Stimulated activated CD4-positive, alpha-beta T cell treated with anti-CD3 and anti-CD28 coated beads, Interleukin-1b, Interleukin-23, amount 100 ng/mL, for 1 hour (primary cell): ENCODE data around the gene CDC14B.
"Not testable (repeated sequence)": the region's sequence is repeated elsewhere in the genome, so short reads cannot be mapped to it uniquely, and the experiment has no call there.

Experiments used
- DNase-seq, 2 donors: peaks; one replicate each; pipeline ENCODE4 v3.0.0-alpha.2; 2020; ENCODE audit warnings: low read depth in 2 of 2

CDC14B gene

GRCh38 chr9:96587338-96588315, 32.0 kb downstream of the CDC14B start:
- DNase-seq: no peak

- no peak for DNase-seq
Measured at GRCh38 chr9:96585426-96585825, 34.2 kb downstream of the CDC14B start.

- DNase-seq: not testable (repeated sequence)
Measured at GRCh38 chr9:96582199-96582598, 37.4 kb downstream of the CDC14B start.

DNA sequence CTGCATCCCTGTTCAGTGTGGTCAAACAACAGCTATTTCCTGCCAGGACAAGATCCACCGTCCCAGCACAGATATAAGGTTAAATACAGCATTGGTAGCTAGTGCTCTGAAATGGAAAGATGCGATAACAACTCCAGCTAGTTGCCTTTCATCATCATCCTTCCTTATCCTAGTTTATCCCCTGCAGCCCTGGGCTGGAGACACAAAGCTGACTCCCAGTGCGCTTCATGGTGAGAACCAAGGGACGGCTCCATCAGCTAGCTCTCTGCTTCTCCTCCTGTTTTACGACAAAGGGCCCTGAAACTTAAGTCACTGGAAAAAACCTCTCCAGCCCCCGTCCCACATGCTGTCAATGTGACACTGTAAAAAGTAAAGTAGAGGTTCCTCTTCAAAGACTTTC, 37.9 kb downstream of the CDC14B start:
- DNase-seq: no peak

DNA sequence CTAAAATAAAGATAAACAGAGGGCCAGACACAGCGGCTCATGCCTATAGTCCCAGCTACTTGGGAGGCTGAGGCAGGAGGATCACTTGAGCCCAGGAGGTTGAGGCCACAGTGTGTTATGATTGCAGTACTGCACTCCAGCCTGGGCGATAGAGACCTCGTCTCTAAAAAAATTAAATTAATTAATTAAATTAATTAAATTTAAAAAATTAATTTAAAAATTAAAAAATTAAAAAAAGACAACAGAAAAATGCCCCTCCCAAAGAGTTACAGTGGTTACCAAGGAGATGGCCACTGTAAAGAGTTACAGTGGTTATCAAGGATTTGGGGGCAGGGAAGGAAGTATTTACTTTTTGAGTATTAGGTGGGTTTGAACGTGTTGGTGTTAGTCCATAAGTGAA, 38.3 kb downstream of the CDC14B start:
- DNase-seq: no peak

GRCh38 chr9:96574931-96575351, 44.7 kb downstream of the CDC14B start:
- no peak for DNase-seq

GRCh38 chr9:96574455-96574854, 45.2 kb downstream of the CDC14B start:
- DNase-seq: no peak

DNA sequence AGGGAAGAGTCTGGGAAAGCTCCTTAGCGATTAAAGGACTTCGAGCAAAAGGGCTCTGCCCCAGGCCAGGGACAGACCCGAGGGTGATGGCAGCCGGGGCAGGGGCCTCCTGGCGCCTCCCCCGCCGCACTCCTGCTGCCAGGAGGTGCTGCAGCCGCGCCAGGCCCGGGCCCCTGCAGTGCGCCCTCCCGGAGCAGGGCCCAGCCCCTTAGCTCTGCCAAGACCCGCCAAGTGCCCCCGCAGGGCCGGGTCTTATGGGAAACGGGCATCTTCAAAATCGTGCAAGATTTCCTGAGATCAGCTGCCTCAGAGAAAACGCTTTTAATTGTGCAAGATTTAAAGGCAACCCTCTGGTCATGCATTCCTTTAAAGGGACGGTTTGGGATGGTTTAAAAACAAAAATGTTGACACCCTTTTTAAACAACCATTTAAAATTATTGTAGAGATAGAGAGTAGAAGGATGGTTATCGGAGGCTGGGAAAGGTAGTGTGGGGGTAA, 52.4 kb downstream of the CDC14B start:
- DNase-seq: no peak

GRCh38 chr9:96566498-96567202, 53.0 kb downstream of the CDC14B start:
- peak; percentile 34 to 53 for DNase-seq

DNA sequence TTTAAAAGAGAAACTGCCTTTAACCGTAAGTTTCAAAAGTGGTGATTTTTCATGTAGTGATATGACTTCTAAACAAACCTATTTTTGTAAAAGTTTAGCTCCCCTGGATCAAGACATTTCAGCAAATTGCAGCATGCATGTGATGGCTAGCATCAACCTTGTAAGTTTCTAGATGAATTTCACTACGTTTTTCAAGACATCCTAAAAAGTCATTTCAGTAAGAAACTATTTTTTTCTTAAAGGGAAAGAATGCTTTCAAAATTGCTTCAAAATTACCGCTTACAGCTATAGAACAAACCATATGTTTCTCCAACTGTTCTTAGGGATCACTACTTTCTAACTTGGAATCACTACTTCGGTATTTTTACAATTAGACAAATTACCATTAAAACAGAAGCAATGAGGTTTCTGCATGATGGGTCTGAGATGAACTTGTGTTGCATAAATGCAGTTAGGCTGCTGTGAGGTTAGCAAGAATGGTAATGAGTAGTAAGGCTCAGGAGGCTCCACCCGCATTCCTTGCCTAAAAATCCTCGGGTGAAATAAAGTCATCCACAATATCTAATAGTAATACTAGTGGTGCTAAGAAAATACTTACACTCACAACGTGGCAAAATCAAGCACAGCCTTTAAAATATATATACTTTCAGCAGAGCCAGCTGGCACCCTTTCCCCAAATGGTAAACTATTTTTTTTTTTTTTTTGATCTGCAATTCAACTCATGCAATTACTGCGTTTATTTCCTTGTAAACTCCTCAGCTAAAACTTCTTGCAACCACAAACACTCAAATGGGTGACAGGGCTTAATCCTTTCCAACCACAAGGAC, 53.8 kb downstream of the CDC14B start:
- DNase-seq: no peak

DNA sequence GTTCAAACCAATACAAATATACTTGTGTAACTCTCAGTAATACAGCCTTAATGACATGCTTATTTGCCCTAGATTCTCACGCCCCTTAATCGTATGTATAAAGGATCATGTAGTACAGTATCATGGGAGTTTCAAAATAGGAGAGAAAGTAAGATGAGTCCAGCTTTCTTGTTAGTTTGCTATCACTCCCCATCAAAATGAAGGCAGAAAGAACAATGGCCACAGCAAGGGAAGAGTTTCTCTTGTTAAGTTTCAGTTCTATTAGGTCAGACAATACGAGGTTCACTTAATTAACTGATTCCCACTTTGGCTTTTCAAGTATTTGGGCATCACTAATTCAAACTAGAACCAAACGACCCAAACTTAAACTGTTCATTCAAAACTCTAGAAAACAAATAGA, 55.4 kb downstream of the CDC14B start:
- DNase-seq: no peak

DNA sequence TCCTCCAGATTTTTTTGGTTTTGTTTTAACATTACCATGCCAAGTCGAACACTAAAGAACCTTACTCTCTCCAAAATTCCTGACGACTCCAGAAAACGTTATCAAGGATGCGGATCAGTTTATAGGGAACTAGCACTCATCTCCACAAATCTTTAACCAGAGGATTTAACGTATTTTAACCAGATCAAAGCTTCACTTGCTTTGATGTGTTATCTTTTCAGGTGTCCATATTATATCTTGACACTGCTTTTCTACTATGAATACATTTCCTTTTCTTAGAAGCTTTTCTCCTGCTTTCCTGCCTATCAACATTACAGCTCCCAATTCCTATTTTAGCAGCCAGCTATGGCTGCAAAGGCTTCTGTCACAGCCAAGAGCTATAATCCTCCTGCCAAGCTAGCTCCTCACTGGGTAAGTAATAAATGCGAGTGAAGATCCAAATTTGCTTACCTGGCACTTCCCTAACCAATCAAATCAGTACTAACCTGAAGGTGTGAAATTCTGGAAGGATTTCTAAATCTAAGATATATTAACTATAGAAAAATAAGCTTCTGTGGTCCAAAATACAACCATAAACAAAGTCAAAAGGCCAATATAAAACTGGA, 60.2 kb downstream of the CDC14B start:
- no peak for DNase-seq

- DNase-seq: no peak
Measured at GRCh38 chr9:96557921-96558320, 61.7 kb downstream of the CDC14B start.

DNA sequence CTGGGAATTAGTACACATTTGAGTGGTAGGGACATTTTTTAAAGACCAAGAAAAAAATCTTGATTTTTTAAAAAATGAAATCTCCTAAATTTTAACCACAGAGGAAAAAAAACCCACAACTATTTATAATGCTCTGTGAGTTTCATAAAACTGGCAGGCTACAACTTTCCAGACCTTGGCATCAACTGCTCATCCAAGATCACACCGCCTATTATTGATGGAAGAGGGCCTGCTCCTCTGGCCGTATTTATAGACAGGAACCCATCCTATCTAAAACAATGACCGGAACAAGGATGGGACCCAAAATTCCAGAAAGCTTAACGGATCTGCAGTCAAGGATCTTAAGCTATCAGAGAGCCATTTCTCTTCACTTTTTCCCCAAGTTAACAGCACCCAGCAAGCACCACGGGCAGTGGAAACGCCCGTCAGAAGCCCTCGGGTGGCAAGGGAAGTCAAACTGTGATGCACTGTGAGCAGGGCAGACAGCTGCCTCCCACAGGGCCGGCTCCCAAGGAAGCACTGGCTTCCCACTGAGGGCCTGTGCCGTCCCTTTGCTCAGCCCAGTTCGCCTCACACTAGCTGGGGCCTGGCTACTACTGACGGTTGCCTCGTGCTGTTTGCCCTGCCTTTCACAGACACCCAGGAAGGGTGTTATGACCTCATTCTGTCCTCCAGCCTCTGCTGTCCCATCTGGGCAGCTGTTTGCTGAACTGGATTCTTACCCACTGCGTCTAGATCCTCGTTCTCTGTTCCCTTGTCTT, 62.8 kb downstream of the CDC14B start:
- no peak for DNase-seq

- no peak for DNase-seq
Measured at GRCh38 chr9:96555567-96556386, 63.9 kb downstream of the CDC14B start.

GRCh38 chr9:96554801-96555566, 64.7 kb downstream of the CDC14B start:
- no peak for DNase-seq

DNA sequence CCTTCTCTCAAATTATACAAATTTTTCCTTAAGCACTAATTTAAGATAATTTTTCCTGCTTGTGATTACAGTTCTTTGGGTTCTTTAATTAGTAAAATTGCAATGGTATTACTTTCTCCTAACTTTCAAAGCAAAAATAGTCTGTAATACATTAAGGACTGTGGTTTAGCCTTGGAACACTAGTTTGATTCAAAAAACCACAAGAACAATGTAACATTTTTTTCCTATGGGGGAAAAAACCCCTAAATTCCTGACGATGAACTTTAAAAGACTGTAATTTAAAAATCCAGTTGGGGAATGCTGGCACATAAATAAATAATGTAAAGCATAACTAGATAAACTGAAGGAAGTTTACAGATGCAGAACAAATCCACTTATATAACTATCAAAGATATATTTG, 65.3 kb downstream of the CDC14B start:
- no peak for DNase-seq

- no peak for DNase-seq
Measured at GRCh38 chr9:96553070-96553469, 66.6 kb downstream of the CDC14B start.

DNA sequence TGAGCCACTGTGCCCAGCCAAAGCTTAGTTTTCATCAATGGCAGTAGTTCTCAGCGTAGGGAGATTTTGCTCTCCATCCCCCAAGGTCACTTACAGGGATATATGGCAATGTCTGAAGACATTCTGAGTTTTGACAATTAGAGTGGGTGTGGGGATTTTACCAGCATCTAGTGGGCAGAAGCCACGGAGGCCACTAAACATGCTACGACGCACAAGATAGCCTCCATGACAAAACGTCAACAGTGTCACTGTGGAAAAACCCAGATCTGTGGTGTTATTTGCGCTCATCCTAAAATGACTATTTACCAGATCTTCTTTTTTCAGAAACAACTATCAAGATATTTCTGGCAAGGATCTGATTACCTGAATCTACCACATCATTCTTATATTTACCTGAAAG, 68.2 kb downstream of the CDC14B start:
- DNase-seq: no peak
